H9 (cell line): ENCODE measurements around the gene PLS3. TPM values are rescaled to one million over a fixed set of nuclear protein-coding genes. Genes with fewer than 3 reads are reported as not detected.
A peak's percentile ranks its signal among the peaks of the same experiment; 100 is the strongest.

Experiments used
- DNase-seq: peaks from one replicate; pipeline ENCODE4 v3.0.0-alpha.2; 2017
- H2AFZ ChIP-seq: one replicate; pipeline ENCODE4 v1.6.1; 2013; ENCODE audit warnings: mild to moderate bottlenecking, low read length, control low read depth, moderate library complexity
- H2AK5ac ChIP-seq: 2 replicates; pipeline ENCODE4 v1.6.1; 2013; ENCODE audit warnings: low read length, control low read depth, mixed read lengths; ENCODE audit not compliant: insufficient read length
- H2BK120ac ChIP-seq: one replicate; pipeline ENCODE4 v1.6.1; 2013; ENCODE audit warnings: low read depth, mild to moderate bottlenecking, low read length, control low read depth, inconsistent platforms; ENCODE audit not compliant: poor library complexity, severe bottlenecking
- H2BK12ac ChIP-seq: 2 replicates; pipeline ENCODE4 v1.6.1; 2013; ENCODE audit warnings: low read length, control low read depth, mixed read lengths, low read depth; ENCODE audit not compliant: insufficient read length
- H2BK15ac ChIP-seq: 2 replicates; pipeline ENCODE4 v1.6.1; 2013; ENCODE audit warnings: low read depth, low read length, control low read depth
- H2BK20ac ChIP-seq: one replicate; pipeline ENCODE4 v1.6.1; 2013; ENCODE audit warnings: low read depth, mild to moderate bottlenecking, low read length, control low read depth, inconsistent platforms; ENCODE audit not compliant: poor library complexity, severe bottlenecking
- H2BK5ac ChIP-seq: 2 replicates; pipeline ENCODE4 v1.6.1; 2013; ENCODE audit warnings: low read length, control low read depth, mixed read lengths; ENCODE audit not compliant: insufficient read length
- H3K14ac ChIP-seq: 2 replicates; pipeline ENCODE4 v1.6.1; 2013; ENCODE audit warnings: low read length, control low read depth; ENCODE audit not compliant: insufficient read depth
- H3K18ac ChIP-seq: 2 replicates; pipeline ENCODE4 v1.6.1; 2013; ENCODE audit warnings: low read depth, mild to moderate bottlenecking, mixed read lengths, low read length, control low read depth; ENCODE audit not compliant: insufficient read length
- H3K23ac ChIP-seq: 2 replicates; pipeline ENCODE4 v1.6.1; 2013; ENCODE audit warnings: low read length, control low read depth, mixed read lengths, low read depth; ENCODE audit not compliant: insufficient read length
- H3K23me2 ChIP-seq: 2 replicates; pipeline ENCODE4 v1.6.1; 2013; ENCODE audit warnings: low read depth, mild to moderate bottlenecking, mixed read lengths, low read length, control low read depth; ENCODE audit not compliant: insufficient read length, poor library complexity, severe bottlenecking
- H3K27ac ChIP-seq: 2 replicates; pipeline ENCODE4 v1.5.1; 2013; ENCODE audit warnings: low read length, control low read depth, mixed read lengths, low read depth; ENCODE audit not compliant: insufficient read length
- H3K27me3 ChIP-seq: 2 replicates; pipeline ENCODE4 v1.6.1; 2013; ENCODE audit warnings: low read length, control low read depth, inconsistent platforms; ENCODE audit not compliant: insufficient read depth
- H3K4ac ChIP-seq: 2 replicates; pipeline ENCODE4 v1.6.1; 2013; ENCODE audit warnings: low read depth, mild to moderate bottlenecking, control low read depth, inconsistent platforms, low read length, moderate library complexity
- H3K4me1 ChIP-seq: 2 replicates; pipeline ENCODE4 v1.6.1; 2013; ENCODE audit warnings: low read length, control low read depth, inconsistent platforms; ENCODE audit not compliant: insufficient read depth
- H3K4me2 ChIP-seq: 2 replicates; pipeline ENCODE4 v1.6.1; 2013; ENCODE audit warnings: low read length, control low read depth, mixed read lengths; ENCODE audit not compliant: insufficient read length, insufficient read depth
- H3K56ac ChIP-seq: 2 replicates; pipeline ENCODE4 v1.6.1; 2013; ENCODE audit warnings: low read depth, mild to moderate bottlenecking, mixed read lengths, low read length, control low read depth; ENCODE audit not compliant: insufficient read length
- H3K79me1 ChIP-seq: 2 replicates; pipeline ENCODE4 v1.6.1; 2013; ENCODE audit warnings: low read depth, mild to moderate bottlenecking, moderate library complexity, low read length, control low read depth, inconsistent platforms; ENCODE audit not compliant: insufficient read depth, poor library complexity, severe bottlenecking
- H3K79me2 ChIP-seq: 2 replicates; pipeline ENCODE4 v1.6.1; 2013; ENCODE audit warnings: low read length, control low read depth, inconsistent platforms; ENCODE audit not compliant: insufficient read depth
- H3K9ac ChIP-seq: 2 replicates; pipeline ENCODE4 v1.6.1; 2013; ENCODE audit warnings: low read length, control low read depth, mixed read lengths; ENCODE audit not compliant: insufficient read length; ENCODE audit errors: extremely low read depth
- H3K9me3 ChIP-seq: one replicate; pipeline ENCODE4 v1.6.1; 2013; ENCODE audit warnings: low read depth, low read length, inconsistent platforms; ENCODE audit not compliant: control insufficient read depth
- H3T11ph ChIP-seq: one replicate; pipeline ENCODE4 v1.6.1; 2013; ENCODE audit warnings: mild to moderate bottlenecking, low read length, control low read depth, inconsistent platforms
- H4K20me1 ChIP-seq: one replicate; pipeline ENCODE4 v1.6.1; 2013; ENCODE audit not compliant: control insufficient read depth, insufficient read length, insufficient read depth
- H4K5ac ChIP-seq: 2 replicates; pipeline ENCODE4 v1.6.1; 2013; ENCODE audit warnings: low read depth, mild to moderate bottlenecking, mixed read lengths, low read length, control low read depth; ENCODE audit not compliant: insufficient read length
- H4K8ac ChIP-seq: replicated peaks from 2 replicates; pipeline ENCODE4 v1.6.1; 2013; ENCODE audit warnings: low read length, control low read depth, mixed read lengths, low read depth; ENCODE audit not compliant: insufficient read length
- H4K91ac ChIP-seq: 2 replicates; pipeline ENCODE4 v1.6.1; 2013; ENCODE audit warnings: low read depth, mild to moderate bottlenecking, moderate library complexity, mixed read lengths, low read length, control low read depth; ENCODE audit not compliant: insufficient read length
- H3K27ac Mint-ChIP-seq, 3 experiments: 2 replicates in 2 of 3; 3 replicates in 1 of 3; pipeline ENCODE4 v1.8.0; 2020 to 2021; ENCODE audit warnings: mixed read lengths in 3 of 3, mild to moderate bottlenecking in 1 of 3, moderate library complexity in 1 of 3
- H3K27me3 Mint-ChIP-seq: 2 replicates; pipeline ENCODE4 v1.8.0; 2021; ENCODE audit warnings: low read depth, mild to moderate bottlenecking, moderate library complexity, mixed read lengths
- H3K36me3 Mint-ChIP-seq, 3 experiments: 2 replicates in 2 of 3; 3 replicates in 1 of 3; pipeline ENCODE4 v1.8.0; 2020 to 2021; ENCODE audit warnings: low read depth in 3 of 3, mixed read lengths in 3 of 3; ENCODE audit not compliant: insufficient read depth in 1 of 3
- H3K4me1 Mint-ChIP-seq, 2 experiments: 2 replicates each; pipeline ENCODE4 v1.8.0; 2020; ENCODE audit warnings: mixed read lengths in 2 of 2
- H3K4me3 Mint-ChIP-seq, 2 experiments: 2 replicates in 1 of 2; 3 replicates in 1 of 2; pipeline ENCODE4 v1.8.0; 2020 to 2021; ENCODE audit warnings: mild to moderate bottlenecking in 2 of 2, mixed read lengths in 2 of 2, moderate library complexity in 1 of 2
- H3K9me3 Mint-ChIP-seq, 2 experiments: 2 replicates in 1 of 2; 3 replicates in 1 of 2; pipeline ENCODE4 v1.8.0; 2020; ENCODE audit warnings: mild to moderate bottlenecking in 2 of 2, mixed read lengths in 2 of 2, moderate library complexity in 1 of 2
- WGBS: extraction: QIAGEN DNeasy Blood & Tissue Kit; methylation state at CpG from one replicate; pipeline ENCODE4 v1.1.7; 2013; ENCODE audit warnings: missing lambda C conversion rate, low lambda C conversion rate, mixed read lengths; ENCODE audit not compliant: insufficient read length; ENCODE audit errors: extremely low coverage; 5-methylcytosine and 5-hydroxymethylcytosine counted together
- total RNA-seq: library from RNA; stranded (reverse); gene quantifications from 2 replicates; pipeline ENCODE4 v1.2.1, GENCODE V29; 2021
- TF ChIP-seq, protein P1 (sequence below): fragments of 200-600 bp; sonication (generic); conservative IDR thresholded peaks from 3 replicates; pipeline ENCODE4 v1.8.0; 2021; ENCODE audit warnings: antibody characterized with exemption, mild to moderate bottlenecking

Gene PLS3
- total RNA-seq, 1 experiment from 2014 or later: 315 TPM

DNA sequence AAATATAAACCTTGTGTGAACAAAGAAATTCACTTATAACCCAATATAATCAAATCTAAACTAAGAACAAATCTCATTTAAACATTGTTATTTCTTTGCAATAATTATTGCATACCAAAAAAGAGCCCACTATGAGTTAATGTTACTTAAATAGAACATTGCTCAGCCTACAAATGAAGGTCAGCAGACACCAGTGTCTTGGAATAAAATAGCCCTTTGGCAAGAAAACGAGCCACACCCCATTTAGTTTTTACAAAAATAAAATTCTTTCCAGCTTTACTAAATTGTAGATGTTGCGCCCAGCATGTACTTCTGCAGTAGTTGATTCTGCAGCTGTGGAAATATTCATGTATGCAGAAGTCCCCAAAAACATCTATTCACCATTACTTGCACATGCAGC lies 12.2 kb downstream of the PLS3 start:
- Histone ChIP-seq H3K14ac (no peak overlapping the region), H3K27me3 (no peaks in the 10 kb centered on the region), H3K27ac (no peak overlapping the region), H3K23me2 (no peaks in the 10 kb centered on the region), H2AK5ac (no peak overlapping the region), H4K5ac (no peak overlapping the region), H4K20me1 (no peaks in the 10 kb centered on the region), H4K91ac (no peak overlapping the region), H3T11ph (no peak overlapping the region), H3K4me2 (no peak overlapping the region), H3K79me1 (peaks cover 8% of the 10 kb centered on the region), H3K9ac (no peak overlapping the region), H2BK15ac (no peak overlapping the region), H3K9me3 (no peaks in the 10 kb centered on the region), H2BK20ac (no peak overlapping the region), H3K4me1 (no peaks in the 10 kb centered on the region), H3K79me2 (peaks cover 4% of the 10 kb centered on the region), H2BK120ac (no peak overlapping the region), H3K56ac (no peak overlapping the region), H2AFZ (no peak overlapping the region), H3K23ac (no peak overlapping the region), H3K4ac (no peak overlapping the region), H4K8ac (no peak overlapping the region), H2BK12ac (no peak overlapping the region), H2BK5ac (no peak overlapping the region), H3K18ac (no peak overlapping the region)
- peak overlapping the region in 2 of 3 experiments; percentile 24 to 49; a peak in 1 of 7 replicates for H3K27ac Mint-ChIP-seq
- WGBS: no CpG with 5 or more reads among the region's 2 CpGs
- H3K27me3 Mint-ChIP-seq: no peaks in the 10 kb centered on the region
- peaks cover 20 to 62% (median 57%) of the 10 kb centered on the region in 3 experiments; a peak in 6 of 7 replicates for H3K36me3 Mint-ChIP-seq
- peaks cover 0 to 2% of the 10 kb centered on the region in 2 experiments; a peak in 1 of 5 replicates for H3K9me3 Mint-ChIP-seq
- TF ChIP-seq, protein P1, sequence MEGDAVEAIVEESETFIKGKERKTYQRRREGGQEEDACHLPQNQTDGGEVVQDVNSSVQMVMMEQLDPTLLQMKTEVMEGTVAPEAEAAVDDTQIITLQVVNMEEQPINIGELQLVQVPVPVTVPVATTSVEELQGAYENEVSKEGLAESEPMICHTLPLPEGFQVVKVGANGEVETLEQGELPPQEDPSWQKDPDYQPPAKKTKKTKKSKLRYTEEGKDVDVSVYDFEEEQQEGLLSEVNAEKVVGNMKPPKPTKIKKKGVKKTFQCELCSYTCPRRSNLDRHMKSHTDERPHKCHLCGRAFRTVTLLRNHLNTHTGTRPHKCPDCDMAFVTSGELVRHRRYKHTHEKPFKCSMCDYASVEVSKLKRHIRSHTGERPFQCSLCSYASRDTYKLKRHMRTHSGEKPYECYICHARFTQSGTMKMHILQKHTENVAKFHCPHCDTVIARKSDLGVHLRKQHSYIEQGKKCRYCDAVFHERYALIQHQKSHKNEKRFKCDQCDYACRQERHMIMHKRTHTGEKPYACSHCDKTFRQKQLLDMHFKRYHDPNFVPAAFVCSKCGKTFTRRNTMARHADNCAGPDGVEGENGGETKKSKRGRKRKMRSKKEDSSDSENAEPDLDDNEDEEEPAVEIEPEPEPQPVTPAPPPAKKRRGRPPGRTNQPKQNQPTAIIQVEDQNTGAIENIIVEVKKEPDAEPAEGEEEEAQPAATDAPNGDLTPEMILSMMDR: no peak
- H3K4me3 Mint-ChIP-seq: no peak overlapping the region
- no peak for DNase-seq
- peaks cover 2 to 3% of the 10 kb centered on the region in 2 experiments; a peak in 1 of 4 replicates for H3K4me1 Mint-ChIP-seq
